GM21515 (cell line): ENCODE results near the gene FAM107B.
A peak's percentile ranks its signal among the peaks of the same experiment; 100 is the strongest.
"Not testable (repeated sequence)": the region's sequence is repeated elsewhere in the genome, so short reads cannot be mapped to it uniquely, and the experiment has no call there.

Experiments used
- ATAC-seq: cut with Tn5 transposase; IDR thresholded peaks from one replicate; pipeline ENCODE4 v1.9.1; 2021; ENCODE audit not compliant: unreplicated experiment

FAM107B gene

GRCh38 chr10:14604181-14605142, 170.2 kb downstream of the FAM107B start:
- peak; percentile 49 for ATAC-seq

- peak; percentile 12 for ATAC-seq
Observed at GRCh38 chr10:14603534-14604102, 171.1 kb downstream of the FAM107B start.

DNA sequence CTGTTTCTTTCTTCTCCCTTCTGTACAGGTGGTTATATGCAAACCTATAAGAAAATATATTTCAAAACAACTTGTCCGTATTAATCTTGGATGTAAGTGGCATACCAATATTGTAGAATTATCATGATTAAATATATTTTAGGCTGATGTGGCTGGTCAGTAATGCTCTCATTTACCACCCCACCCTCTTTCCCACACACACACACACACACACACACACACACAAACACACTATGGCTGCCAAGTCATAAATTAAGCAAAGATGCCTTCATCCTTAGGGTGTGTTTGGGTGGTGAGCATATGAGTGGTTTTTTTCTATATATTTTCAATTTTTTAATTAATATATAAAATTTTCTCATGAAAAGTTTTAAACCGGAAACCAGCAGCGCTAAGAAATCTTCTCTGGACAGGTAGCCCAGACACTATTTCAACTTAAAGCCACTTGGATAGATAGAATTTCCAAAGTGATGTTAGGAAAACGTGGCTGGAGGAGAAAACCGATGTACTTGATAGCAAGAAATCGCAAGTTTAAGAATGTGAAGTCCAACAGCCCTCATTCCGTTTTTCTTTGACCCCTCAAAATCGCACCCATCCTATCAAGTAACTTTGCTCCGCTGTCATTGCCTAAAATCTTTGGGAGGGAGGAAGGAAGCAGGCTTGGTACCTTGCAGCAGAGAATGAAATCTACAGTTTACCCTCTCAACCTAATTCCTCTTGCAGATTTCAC, 171.7 kb downstream of the FAM107B start:
- ATAC-seq: no peak

DNA sequence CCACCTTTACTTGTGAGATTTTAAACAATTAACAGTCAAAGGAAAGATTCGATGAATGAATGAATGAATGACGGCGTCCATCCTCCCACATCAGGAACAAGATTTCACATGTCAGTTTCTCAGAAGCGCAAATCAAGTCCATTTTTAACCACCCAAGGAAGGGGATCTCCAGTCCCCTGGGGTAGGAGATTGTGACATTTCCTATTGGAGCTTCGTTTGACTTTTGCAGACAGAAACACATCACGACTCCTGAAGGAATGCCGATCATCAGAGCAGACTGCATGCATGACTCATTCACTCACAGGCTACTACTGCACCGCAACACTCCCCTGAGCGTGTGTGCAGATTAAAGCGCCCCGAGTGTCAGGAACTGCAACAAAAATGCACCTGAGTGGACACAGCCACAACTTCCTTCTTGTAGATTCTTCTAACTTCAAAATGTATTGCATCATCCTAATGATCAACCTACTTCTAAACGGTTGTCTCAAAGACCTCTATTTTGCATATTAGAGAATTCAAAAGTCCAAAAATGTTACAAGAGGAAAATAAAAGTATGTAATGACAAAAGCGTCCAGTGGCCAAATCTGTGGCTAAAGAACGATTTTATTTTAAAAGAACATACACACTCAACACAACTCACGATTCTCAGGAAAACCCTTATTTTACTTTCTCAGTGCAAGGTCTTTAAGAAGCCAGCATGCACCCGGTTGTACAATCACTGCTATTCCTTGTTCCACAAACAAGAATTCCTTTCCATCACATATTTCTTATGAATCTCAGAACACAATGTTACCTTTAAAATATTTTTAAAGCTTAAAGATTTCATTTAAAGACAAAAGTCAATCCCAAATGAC, 172.6 kb downstream of the FAM107B start:
- peak; percentile 49 for ATAC-seq

GRCh38 chr10:14601326-14601725, 173.4 kb downstream of the FAM107B start:
- ATAC-seq: no peak

GRCh38 chr10:14600065-14600464, 174.6 kb downstream of the FAM107B start:
- no peak for ATAC-seq

GRCh38 chr10:14598809-14599764, 175.6 kb downstream of the FAM107B start:
- no peak for ATAC-seq

DNA sequence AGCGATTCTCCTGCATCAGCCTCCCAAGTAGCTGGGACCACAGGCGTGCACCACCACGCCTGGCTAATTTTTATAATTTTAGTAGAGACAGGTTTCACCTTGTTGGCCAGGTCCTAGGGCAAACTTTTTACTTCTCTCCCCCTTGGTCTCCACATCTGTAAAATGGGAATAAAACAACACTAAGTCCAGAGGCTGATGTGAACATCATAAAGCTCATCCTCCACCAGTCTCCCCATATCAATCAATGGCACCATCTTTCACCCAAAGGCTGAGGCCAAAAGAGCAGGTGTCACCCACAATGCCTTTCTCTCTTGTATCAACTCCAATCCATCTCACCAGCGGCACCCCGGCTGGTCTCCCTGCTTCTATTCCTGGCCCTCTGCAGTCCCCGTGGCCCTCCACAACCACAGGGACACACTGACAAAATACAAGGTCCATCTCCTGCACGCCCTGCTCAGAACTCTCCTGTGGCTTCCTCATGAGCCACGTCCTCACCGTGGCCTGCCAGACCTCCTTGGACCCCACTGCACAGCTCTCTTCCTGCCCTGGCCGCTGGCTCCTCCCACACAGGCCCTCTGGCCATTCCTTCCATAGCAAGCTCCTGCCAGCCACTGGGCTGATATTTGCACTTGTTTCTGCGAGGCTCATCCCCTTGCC, 179.0 kb downstream of the FAM107B start:
- no peak for ATAC-seq

- ATAC-seq: no peak
Observed at GRCh38 chr10:14594878-14595525, 179.7 kb downstream of the FAM107B start.

- no peak for ATAC-seq
Observed at GRCh38 chr10:14593806-14594205, 180.9 kb downstream of the FAM107B start.

- ATAC-seq: no peak
Observed at GRCh38 chr10:14592566-14592965, 182.1 kb downstream of the FAM107B start.

DNA sequence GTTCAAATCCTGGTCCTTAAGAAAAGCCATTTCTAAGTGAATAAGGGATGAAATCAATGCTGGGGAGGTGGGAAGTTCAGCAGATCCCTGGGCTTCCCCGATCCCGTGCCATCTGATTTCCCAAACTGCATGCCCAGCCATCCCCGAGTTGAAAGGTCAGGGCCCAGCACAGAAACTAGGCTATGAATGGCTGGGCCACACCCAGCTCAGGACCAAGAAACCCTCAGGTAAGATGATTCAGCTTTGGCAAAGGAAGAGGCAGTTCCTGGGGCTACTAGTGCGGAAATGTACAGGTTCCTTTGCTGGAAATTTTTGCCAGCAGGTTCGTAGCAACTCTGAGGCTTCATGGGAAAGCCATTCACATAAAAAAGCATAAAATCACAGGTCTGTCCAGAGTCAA, 182.7 kb downstream of the FAM107B start:
- no peak for ATAC-seq

- ATAC-seq: not testable (repeated sequence)
Observed at GRCh38 chr10:14588938-14589294, 185.8 kb downstream of the FAM107B start.

DNA sequence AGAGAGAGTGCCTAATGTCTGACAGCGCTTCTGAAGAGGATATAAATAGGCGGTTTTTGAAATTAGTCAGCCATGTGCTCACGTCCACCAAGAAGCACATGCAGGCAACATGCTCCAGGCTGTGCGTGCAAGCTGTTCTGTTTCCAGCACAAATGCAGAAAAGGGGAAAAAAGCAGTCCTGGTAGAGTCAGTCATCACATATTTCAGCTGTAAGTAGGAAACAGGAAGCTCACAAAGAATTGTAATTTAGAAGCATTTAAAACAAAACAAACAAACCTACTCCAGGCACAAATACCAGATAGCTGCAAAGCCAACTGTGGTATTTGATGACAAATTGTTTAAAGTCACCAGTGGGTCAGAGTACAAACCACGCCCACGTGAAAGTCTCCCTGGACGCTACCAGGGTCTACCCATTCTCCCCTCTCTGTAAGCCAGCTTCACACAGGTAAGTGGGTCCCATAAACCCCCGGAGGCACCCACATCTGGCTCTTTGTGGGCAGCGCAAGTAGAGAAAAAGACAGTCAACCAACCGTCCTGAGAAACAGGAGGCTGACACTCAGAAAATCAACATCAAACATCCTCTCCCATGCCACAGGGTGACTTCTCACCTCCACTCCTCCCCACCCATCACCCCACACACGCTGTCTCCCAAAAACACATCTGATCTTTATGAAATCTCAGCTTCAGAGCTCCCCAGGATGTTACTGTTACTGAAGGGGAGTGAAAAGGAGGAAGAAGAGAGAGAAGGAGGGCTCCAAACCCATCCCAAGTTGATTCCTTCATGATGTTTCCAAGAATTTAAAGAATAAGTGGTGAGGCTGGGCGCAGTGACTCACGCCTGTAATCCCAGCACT, 186.4 kb downstream of the FAM107B start:
- no peak for ATAC-seq

- no peak for ATAC-seq
Observed at GRCh38 chr10:14587540-14588083, 187.1 kb downstream of the FAM107B start.

DNA sequence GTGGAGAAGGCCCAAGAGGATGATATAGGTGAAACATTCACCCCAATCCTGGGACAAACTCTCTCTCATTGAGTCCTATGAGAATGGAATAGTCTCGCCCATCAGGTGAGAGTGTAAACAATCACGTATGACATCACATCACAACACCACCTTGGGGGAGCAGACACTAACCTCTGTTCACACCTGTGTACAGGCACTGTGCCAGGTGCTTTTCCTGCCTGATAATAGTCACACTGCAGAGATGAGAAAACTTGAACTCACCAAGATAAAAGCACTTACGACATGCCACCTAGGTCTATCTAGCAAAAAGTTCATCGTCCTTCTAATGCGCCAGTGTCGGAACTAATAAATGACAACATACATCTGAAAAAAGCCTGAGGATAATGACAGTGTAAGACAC, 187.8 kb downstream of the FAM107B start:
- no peak for ATAC-seq
